T-helper 1 cell treated with Interleukin-12 subunit alpha and Interleukin-12 subunit beta and Interleukin-4 antibody, amounts not matched to agents 30 ng/mL and 1 ng/mL, for 36 hours (primary cell): ENCODE measurements around the gene CLEC4C. TPM values are rescaled to one million over a fixed set of nuclear protein-coding genes. Genes with fewer than 3 reads are reported as not detected.
"Not testable (repeated sequence)": the region's sequence is repeated elsewhere in the genome, so short reads cannot be mapped to it uniquely, and the experiment has no call there.

Experiments used
- intact Hi-C: fragments of 100-400 bp; cut with micrococcal nuclease; formaldehyde crosslinking; loops from one replicate; pipeline ENCODE4 v1.15.1; 2024
- total RNA-seq: library from RNA; stranded (reverse); gene quantifications from 2 replicates; pipeline ENCODE4 v1.2.3, GENCODE V29; 2022

CLEC4C gene, protein sequence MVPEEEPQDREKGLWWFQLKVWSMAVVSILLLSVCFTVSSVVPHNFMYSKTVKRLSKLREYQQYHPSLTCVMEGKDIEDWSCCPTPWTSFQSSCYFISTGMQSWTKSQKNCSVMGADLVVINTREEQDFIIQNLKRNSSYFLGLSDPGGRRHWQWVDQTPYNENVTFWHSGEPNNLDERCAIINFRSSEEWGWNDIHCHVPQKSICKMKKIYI
- not detected in 2 replicates for total RNA-seq

DNA sequence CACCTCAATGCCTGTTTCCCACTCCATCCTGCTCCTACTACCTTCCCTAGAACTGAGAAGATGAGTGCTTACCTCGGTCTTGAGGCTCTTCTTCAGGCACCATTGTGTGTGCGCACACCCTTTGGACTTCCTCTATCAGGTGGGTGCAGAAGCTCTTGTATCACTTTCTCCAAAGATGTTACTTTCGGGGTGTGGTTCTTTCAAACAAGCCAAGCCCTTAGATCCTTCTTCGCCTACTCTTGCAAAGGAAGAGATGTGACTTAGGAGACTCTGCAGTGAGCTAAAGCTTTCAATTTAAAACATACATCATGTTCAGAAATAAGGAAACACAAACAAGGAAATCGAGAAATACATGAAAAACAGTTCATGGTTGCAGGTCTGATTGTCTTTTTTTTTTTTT is at the start of gene CLEC4C:
TSS of gene CLEC4C (minus strand) at position 130 of the 400 bp plus-strand sequence. CDS start at position 103, 27 bp downstream.
- intact Hi-C loops: no loop called here

DNA sequence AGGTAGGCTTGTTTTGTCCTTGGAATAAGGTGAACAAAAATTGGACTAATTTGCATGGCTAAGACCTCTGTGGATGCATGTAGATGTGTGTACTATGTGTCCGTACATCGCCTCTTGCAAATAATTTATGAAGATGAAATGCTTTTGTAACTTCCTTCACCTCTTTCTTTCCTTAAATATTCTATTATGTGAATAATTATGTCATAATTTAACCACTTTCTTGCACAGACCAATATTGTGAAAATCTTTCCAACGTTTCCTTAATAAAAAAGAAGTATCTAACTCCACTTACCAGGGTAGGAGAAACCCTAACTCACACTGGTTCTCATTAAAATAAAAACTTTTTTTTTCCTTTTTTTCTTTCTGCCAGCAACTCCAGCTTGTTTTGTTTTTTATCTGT is 46.0 kb upstream of the CLEC4C start:
- intact Hi-C loops: no loop called here

DNA sequence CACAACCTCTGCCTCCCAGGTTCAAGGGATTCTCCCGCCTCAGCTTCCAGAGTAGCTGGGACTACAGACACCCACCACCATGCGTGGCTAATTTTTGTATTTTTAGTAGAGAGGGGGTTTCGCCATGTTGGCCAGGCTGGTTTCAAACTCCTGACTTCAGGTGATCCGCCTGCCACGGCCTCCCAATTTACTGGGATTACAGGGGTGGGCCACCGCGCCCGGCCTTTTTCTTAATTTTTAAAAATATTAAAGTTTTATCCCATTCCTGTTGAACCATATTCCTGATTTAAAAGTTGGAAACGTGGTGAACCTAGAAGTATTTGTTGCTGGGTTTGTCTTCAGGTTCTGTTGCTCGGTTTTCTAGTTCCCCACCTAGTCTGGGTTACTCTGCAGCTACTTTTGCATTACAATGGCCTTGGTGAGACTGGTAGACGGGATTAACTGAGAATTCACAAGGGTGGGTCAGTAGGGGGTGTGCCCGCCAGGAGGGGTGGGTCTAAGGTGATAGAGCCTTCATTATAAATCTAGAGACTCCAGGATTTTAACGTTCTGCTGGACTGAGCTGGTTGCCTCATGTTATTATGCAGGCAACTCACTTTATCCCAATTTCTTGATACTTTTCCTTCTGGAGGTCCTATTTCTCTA is 41.8 kb upstream of the CLEC4C start, which contains the start of gene NANOG:
TSS of gene NANOG (plus strand) at position 519 of the 645 bp plus-strand sequence. CDS start 213 bp downstream, outside the sequence.
- intact Hi-C loops: not testable (repeated sequence)

DNA sequence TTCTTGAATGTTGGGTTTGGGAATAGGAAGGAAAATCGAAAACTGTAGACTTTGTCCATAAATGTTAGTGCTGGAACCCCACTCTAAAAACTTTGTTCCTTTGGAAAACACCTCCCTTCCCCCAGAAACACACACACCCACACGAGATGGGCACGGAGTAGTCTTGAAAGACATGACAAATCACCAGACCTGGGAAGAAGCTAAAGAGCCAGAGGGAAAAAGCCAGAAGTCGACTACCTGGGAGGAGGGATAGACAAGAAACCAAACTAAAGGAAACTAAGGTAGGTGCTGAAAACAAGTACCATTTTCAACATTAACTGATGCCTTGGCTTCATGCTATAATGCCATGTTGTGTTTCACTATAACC is 41.1 kb upstream of the CLEC4C start:
- intact Hi-C loops: no loop called here

DNA sequence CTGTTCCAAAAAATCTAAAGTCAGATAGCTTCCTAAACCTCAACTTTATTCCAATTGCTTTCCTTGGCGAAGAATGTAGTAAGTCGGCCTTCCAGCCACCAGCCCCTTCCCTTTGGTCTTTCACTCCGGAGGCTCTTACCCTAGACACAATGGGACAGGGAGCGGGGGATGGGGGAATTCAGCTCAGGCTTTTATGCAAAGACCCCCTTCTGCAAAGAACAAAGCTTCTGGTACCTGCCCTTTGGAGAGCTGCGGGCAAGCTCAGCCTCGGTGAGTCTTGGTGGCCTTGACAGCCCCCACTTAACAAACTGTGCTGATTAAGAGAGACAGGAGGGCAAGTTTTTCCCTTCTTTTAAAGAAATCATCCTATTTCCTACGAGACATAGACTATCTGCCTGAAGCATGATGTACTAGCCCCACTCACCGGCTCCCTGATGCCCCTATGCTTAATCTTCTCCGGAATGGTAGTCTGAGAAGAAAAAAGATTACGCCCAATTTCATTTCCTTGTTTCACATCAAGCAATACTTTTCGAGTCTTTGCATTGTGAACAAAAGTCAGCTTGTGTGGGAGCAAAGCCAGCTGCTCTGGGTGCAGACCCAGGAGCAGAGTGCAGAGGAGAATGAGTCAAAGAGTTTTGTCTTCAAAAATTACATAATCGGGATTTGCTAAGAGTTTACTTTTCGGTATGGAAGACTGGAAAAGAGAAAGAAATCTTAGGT is 40.6 kb upstream of the CLEC4C start:
- intact Hi-C loops: no loop called here

DNA sequence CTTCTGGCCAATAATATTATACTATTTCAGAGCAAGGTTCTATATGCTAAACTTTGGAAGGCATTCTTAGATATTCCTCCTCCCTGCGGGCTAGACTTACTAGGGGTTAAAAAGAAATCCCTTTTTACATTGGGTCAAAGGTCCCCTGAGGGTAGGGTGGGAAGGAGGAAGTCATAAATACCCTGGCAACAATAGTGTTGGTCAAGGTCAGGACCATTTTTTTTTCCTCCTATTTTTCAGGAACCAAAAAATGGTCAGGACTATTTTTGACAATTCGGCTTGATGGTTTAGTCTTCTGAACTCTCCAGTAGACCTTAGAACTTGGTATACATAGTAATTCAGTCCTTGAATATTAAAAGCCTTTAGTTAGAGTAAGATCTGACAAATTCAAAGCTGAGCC is 37.5 kb upstream of the CLEC4C start:
- intact Hi-C loops: no loop called here

- intact Hi-C loops: not testable (repeated sequence)
These were observed 36.3 kb upstream of the CLEC4C start for GRCh38 chr12:7783433-7783832.

DNA sequence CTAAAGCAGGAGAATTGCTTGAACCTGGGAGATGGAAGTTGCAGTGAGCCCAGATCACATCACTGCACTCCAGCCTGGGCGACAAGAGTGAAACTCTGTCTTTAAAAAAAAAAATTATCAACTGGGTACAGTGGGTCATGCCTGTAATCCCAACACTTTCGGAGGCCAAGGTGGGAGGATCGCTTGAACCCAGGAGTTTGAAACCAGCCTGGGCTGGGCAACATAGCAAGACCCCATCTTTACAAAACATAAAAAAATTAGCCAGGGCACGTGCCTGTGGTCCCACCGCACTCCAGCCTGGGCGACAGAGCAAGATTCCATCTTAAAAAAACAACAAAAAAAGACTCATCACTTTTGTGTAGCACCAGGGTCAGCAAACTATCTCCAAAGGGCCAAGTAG is 34.9 kb upstream of the CLEC4C start:
- intact Hi-C loops: no loop called here

GRCh38 chr12:7781274-7781673 is 34.1 kb upstream of the CLEC4C start:
- intact Hi-C loops: no loop called here

GRCh38 chr12:7769999-7770398 is 22.8 kb upstream of the CLEC4C start:
- intact Hi-C loops: no loop called here

GRCh38 chr12:7758766-7759140 is 11.6 kb upstream of the CLEC4C start:
- intact Hi-C loops: no loop called here

DNA sequence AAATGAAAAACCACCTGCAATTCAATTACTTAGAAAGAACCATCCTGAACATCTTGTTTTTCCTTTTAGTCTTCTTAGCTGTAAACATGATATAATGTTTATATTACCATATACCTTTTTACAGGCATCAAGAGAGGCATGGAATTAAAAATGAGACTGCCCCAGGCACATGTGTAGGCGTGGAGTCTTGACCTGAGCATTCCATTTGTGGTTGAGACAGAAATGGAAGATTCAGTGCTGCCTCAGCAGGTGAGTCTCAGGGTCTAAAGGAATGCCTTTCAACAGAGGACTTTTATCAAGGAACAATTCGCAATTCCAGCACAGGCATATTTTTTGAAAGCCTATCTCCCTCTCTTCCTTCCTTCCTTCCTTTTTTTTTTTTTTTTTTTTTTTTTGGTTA is 9.8 kb upstream of the CLEC4C start:
- intact Hi-C loops: no loop called here

- intact Hi-C loops: not testable (repeated sequence)
These were observed 8.5 kb upstream of the CLEC4C start for GRCh38 chr12:7755668-7756067.

- intact Hi-C loops: not testable (repeated sequence)
These were observed 5.1 kb upstream of the CLEC4C start for GRCh38 chr12:7751941-7752922.

GRCh38 chr12:7751394-7751793 is 4.2 kb upstream of the CLEC4C start:
- intact Hi-C loops: no loop called here

DNA sequence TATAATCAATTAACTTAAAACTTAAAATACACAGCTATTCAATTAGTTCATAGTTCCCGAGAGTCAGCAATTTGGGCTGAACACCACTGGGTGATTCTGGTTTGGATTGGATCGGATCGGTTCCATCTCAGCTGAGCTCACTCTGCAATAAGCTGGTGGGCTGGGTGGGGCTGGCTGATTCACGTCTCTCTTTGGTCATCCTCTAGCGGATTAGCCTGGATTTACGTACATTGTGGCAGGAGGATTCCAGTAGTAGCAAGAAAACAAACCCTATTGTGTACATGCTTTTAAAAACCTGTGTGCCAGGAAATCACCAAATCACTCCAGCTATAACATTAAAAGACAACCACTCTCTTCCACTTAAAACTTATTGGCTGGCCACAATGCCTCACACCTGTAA is 3.2 kb upstream of the CLEC4C start:
- intact Hi-C loops: no loop called here

DNA sequence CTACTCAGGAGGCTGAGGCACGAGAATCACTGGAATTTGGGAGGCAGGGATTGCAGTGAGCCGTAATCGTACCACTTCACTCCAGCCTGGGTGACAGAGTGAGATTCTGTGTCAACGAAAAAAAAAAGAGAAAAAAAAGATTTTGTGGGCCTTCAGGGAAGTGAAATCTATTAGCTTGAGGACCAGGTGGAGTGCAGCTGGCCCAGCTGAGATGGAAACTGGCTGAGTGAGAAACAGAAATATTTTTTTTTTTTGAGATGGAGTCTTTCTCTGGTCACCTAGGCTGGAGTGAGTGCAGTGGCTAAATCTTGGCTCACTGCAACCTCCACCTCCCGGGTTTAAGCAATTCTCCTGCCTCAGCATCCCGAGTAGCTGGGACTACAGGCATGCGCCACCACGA is 2.3 kb upstream of the CLEC4C start:
- intact Hi-C loops: no loop called here

GRCh38 chr12:7748852-7749251 is 1.7 kb upstream of the CLEC4C start:
- intact Hi-C loops: no loop called here

- intact Hi-C loops: no loop called here
These were observed 14.2 kb downstream of the CLEC4C start for GRCh38 chr12:7732993-7733392.

DNA sequence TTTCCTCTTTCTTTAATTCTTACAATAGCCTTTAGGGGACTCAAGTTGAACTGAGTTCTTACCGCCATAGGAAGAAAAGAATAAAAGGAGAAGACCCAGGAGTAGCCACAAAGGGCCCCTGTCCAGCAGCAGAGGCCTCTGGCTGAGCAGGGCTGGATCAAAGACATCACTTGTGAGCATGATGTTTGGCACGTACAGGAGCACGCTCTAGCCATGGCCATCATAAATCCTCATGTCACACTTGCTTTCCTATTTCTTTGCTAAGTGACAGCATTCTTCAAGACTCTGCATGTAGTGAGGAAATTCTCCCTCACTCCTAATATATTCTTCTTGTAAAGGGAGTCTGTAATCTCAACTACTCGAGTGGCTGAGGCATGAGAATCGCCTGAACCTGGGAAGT is 15.7 kb downstream of the CLEC4C start:
- intact Hi-C loops: no loop called here

DNA sequence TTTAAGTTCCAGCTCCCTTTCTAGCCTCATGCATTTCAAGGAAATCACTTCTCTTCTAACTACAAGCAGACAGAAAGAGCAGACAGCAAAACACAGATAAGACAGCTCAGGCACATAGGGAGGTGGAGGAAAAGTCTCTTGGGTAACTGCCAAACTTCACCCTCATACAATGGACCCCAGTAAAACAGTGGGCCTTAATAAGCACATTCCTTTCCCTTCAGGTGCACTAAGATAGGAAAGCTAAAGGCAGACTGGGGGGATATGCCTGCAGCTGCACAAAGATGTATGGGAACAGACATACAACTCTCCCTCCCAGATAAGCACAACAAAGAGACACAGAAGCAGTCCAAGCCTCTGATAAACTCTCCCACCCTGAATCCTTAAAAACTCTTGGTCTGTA is 16.2 kb downstream of the CLEC4C start:
- intact Hi-C loops: not testable (repeated sequence)
